Mesenchymal stem cell (in vitro differentiated cells and primary cell): Measurements from ENCODE around the gene ATP9A.
A peak's percentile ranks its signal among the peaks of the same experiment; 100 is the strongest.

Experiments
- DNase-seq: peaks from one replicate; pipeline ENCODE4 v3.0.0-alpha.2; 2013
- H2AFZ ChIP-seq: one replicate; pipeline ENCODE4 v1.6.1; 2013; ENCODE audit warnings: low read depth, mild to moderate bottlenecking, control low read depth, inconsistent platforms, low read length, moderate library complexity
- H2AK5ac ChIP-seq: 2 replicates; pipeline ENCODE4 v1.6.1; 2013; ENCODE audit warnings: low read length, moderate library complexity, mild to moderate bottlenecking, inconsistent platforms; ENCODE audit not compliant: severe bottlenecking
- H2BK120ac ChIP-seq: one replicate; pipeline ENCODE4 v1.6.1; 2013; ENCODE audit warnings: low read depth, mild to moderate bottlenecking, inconsistent platforms, low read length, moderate library complexity
- H2BK12ac ChIP-seq, 2 experiments: one replicate each; pipeline ENCODE4 v1.6.1; 2013; ENCODE audit warnings: inconsistent platforms in 2 of 2, low read length in 2 of 2, mild to moderate bottlenecking in 2 of 2, moderate library complexity in 2 of 2, control low read depth in 1 of 2
- H2BK15ac ChIP-seq: one replicate; pipeline ENCODE4 v1.6.1; 2013; ENCODE audit warnings: mild to moderate bottlenecking, low read depth, inconsistent platforms; ENCODE audit not compliant: poor library complexity, severe bottlenecking
- H2BK5ac ChIP-seq: 2 replicates; pipeline ENCODE4 v1.6.1; 2013; ENCODE audit warnings: low read depth, mild to moderate bottlenecking, low read length, control low read depth, inconsistent platforms; ENCODE audit not compliant: poor library complexity, severe bottlenecking
- H3K14ac ChIP-seq, 2 experiments: one replicate each; pipeline ENCODE4 v1.6.1; 2013; ENCODE audit warnings: inconsistent platforms in 2 of 2, low read length in 2 of 2, control low read depth in 1 of 2, mild to moderate bottlenecking in 1 of 2, moderate library complexity in 1 of 2
- H3K18ac ChIP-seq, 2 experiments: one replicate each; pipeline ENCODE4 v1.6.1; 2013; ENCODE audit warnings: inconsistent platforms in 2 of 2, low read length in 2 of 2, control low read depth in 1 of 2, low read depth in 1 of 2, mild to moderate bottlenecking in 1 of 2
- H3K23ac ChIP-seq, 2 experiments: one replicate each; pipeline ENCODE4 v1.6.1; 2013; ENCODE audit warnings: inconsistent platforms in 2 of 2, low read length in 2 of 2, mild to moderate bottlenecking in 2 of 2, moderate library complexity in 2 of 2, control low read depth in 1 of 2
- H3K27ac ChIP-seq: 2 replicates; pipeline ENCODE4 v1.5.1; 2013; ENCODE audit warnings: mild to moderate bottlenecking, moderate library complexity, low read length, control low read depth, inconsistent platforms; ENCODE audit not compliant: poor library complexity, severe bottlenecking
- H3K27me3 ChIP-seq, 2 experiments: 2 replicates each; pipeline versions ENCODE4 v1.6.1 to v1.7.0; 2013; ENCODE audit warnings: low read length in 2 of 2, mild to moderate bottlenecking in 2 of 2, moderate library complexity in 2 of 2, control low read depth in 1 of 2, inconsistent platforms in 1 of 2; ENCODE audit not compliant: control insufficient read depth in 1 of 2, insufficient read depth in 1 of 2
- H3K36me3 ChIP-seq, 2 experiments: 2 replicates each; pipeline versions ENCODE4 v1.6.1 to v1.7.0; 2013; ENCODE audit warnings: low read length in 2 of 2, control low read depth in 1 of 2, inconsistent platforms in 1 of 2, low read depth in 1 of 2, mild to moderate bottlenecking in 1 of 2; ENCODE audit not compliant: insufficient read depth in 2 of 2, control insufficient read depth in 1 of 2
- H3K4ac ChIP-seq, 2 experiments: one replicate each; pipeline ENCODE4 v1.6.1; 2013; ENCODE audit warnings: inconsistent platforms in 2 of 2, low read length in 2 of 2, mild to moderate bottlenecking in 2 of 2, moderate library complexity in 2 of 2, control low read depth in 1 of 2, low read depth in 1 of 2
- H3K4me1 ChIP-seq: 2 replicates; pipeline ENCODE4 v1.6.1; 2013; ENCODE audit warnings: low read depth, low read length, control low read depth; ENCODE audit not compliant: control insufficient read depth, insufficient read depth
- H3K4me2 ChIP-seq: 2 replicates; pipeline ENCODE4 v1.6.1; 2013; ENCODE audit warnings: low read length, mild to moderate bottlenecking, inconsistent platforms; ENCODE audit not compliant: poor library complexity, severe bottlenecking
- H3K4me3 ChIP-seq, 2 experiments: 2 replicates each; pipeline versions ENCODE4 v1.5.1 to v1.7.0; 2013; ENCODE audit warnings: low read length in 2 of 2, mild to moderate bottlenecking in 2 of 2, control low read depth in 1 of 2, low read depth in 1 of 2; ENCODE audit not compliant: insufficient read depth in 1 of 2
- H3K79me1 ChIP-seq: replicated peaks from 2 replicates; pipeline ENCODE4 v1.6.1; 2013; ENCODE audit warnings: mild to moderate bottlenecking, control low read depth, low read length, inconsistent platforms; ENCODE audit not compliant: poor library complexity, severe bottlenecking
- H3K9ac ChIP-seq: 2 replicates; pipeline ENCODE4 v1.7.0; 2013; ENCODE audit warnings: mild to moderate bottlenecking, low read length, moderate library complexity
- H3K9me3 ChIP-seq: 2 replicates; pipeline ENCODE4 v1.7.0; 2013; ENCODE audit warnings: mild to moderate bottlenecking, low read length; ENCODE audit not compliant: control insufficient read depth
- H4K8ac ChIP-seq: one replicate; pipeline ENCODE4 v1.6.1; 2013; ENCODE audit warnings: inconsistent platforms, mild to moderate bottlenecking, low read length, moderate library complexity
- H4K91ac ChIP-seq: one replicate; pipeline ENCODE4 v1.6.1; 2013; ENCODE audit warnings: mild to moderate bottlenecking, low read length, inconsistent platforms
- WGBS: methylation state at CpG from one replicate; pipeline ENCODE4 v1.1.7; 2013; ENCODE audit warnings: mixed read lengths; 5-methylcytosine and 5-hydroxymethylcytosine counted together

Gene ATP9A

GRCh38 chr20:51715856-51716185, 52.4 kb downstream of the ATP9A start:
- no peak for DNase-seq
- WGBS = 94% methylated on average over 1 of the region's 1 CpG
- H2BK12ac ChIP-seq = no peak overlapping the region
- H2AK5ac ChIP-seq = no peak overlapping the region
- H2BK120ac ChIP-seq = no peak overlapping the region
- no peak overlapping the region for H3K4me2 ChIP-seq
- H3K18ac ChIP-seq = no peak overlapping the region
- H3K9me3 ChIP-seq = no peaks in the 10 kb centered on the region
- no peak overlapping the region for H4K91ac ChIP-seq
- H2AFZ ChIP-seq = no peak overlapping the region
- H3K14ac ChIP-seq = no peak overlapping the region
- no peak overlapping the region for H4K8ac ChIP-seq
- H3K4me3 ChIP-seq = no peak overlapping the region
- no peak overlapping the region for H2BK15ac ChIP-seq
- H3K4ac ChIP-seq = no peak overlapping the region
- H3K27me3 ChIP-seq = no peaks in the 10 kb centered on the region
- H3K79me1 ChIP-seq = peaks cover 9% of the 10 kb centered on the region
- no peak overlapping the region for H3K27ac ChIP-seq
- no peak overlapping the region for H3K23ac ChIP-seq
- H3K36me3 ChIP-seq = peaks cover 6 to 38% of the 10 kb centered on the region in 2 experiments
- H3K9ac ChIP-seq = no peak overlapping the region
- H3K4me1 ChIP-seq = peaks cover 6% of the 10 kb centered on the region
- H2BK5ac ChIP-seq = no peak overlapping the region

DNA sequence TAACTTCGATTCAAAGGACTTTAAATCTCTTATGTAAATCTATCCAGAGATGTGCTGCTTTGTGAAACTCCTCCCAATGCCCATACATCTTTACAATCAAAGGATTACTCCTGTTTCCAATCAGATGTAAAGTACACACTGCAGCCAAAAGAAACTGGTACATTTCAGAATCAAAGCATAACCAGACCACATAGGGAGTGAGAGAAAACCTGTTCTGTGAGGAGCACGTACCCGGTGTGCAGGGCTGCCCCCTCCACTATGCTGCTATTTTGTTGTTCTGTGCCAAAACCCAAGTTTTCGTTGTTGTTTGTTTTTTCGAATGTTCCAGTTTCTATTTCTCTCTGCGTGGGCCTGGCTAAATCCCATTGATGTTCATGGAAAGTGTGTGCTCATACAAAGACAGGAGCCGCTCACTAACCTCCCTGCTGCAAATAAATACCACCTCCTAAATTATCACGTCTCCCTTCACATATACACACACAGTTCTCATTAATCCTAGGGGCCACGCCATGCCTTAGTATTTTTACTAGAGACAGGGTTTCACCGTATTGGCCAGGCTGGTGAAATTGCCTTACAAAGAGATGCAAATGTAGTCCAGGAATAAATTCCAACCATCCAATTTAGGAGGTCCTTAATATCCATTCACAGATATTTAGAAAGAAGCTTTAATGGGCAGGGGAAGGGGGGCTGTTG, 52.9 kb downstream of the ATP9A start:
- Histone ChIP-seq H3K4me1 (peaks cover 6% of the 10 kb centered on the region), H4K91ac (no peak overlapping the region), H3K23ac (no peak overlapping the region), H4K8ac (no peak overlapping the region), H2BK120ac (no peak overlapping the region), H3K9ac (no peak overlapping the region), H3K4ac (no peak overlapping the region), H3K27me3 (no peaks in the 10 kb centered on the region), H2AFZ (no peak overlapping the region), H3K79me1 (peaks cover 12% of the 10 kb centered on the region), H3K36me3 (peaks cover 6 to 41% of the 10 kb centered on the region in 2 experiments), H3K4me3 (no peak overlapping the region), H3K18ac (no peak overlapping the region), H3K9me3 (no peaks in the 10 kb centered on the region), H2AK5ac (no peak overlapping the region), H2BK12ac (no peak overlapping the region), H3K27ac (no peak overlapping the region), H2BK15ac (no peak overlapping the region), H3K4me2 (no peak overlapping the region), H2BK5ac (no peak overlapping the region), H3K14ac (no peak overlapping the region)
- no peak for DNase-seq
- 89% methylated on average over 9 of the region's 10 CpGs for WGBS

DNA sequence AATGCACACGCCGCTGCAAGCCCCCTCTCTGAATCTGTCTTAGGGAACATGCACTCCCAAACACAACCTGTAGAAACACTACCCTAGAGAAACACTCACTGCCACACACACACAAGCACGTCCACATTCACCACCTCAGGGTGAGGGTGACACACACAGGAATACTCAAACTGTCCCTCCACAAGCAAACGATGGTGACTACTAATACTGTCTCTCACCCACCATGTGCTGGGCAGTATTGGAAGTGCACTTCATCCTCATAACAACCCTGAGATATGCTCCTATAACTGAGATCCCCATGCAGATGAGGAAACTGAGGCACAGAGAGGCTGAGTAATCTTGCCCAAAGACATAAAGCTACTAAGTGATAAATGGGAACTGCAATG, 55.0 kb downstream of the ATP9A start:
- H3K9ac ChIP-seq = no peak overlapping the region
- H2BK15ac ChIP-seq = no peak overlapping the region
- no peak overlapping the region for H3K14ac ChIP-seq
- peaks cover 12% of the 10 kb centered on the region for H3K79me1 ChIP-seq
- H3K18ac ChIP-seq = no peak overlapping the region
- no peak overlapping the region for H2BK5ac ChIP-seq
- peaks cover 6% of the 10 kb centered on the region for H3K4me1 ChIP-seq
- H4K8ac ChIP-seq = peak overlapping the region; percentile 51
- H3K4ac ChIP-seq = no peak overlapping the region
- peak overlapping the region; percentile 53 for H2AK5ac ChIP-seq
- no peak overlapping the region for H2BK120ac ChIP-seq
- peak overlapping the region in 1 of 2 experiments; percentile 21 for H2BK12ac ChIP-seq
- peaks cover 6 to 53% of the 10 kb centered on the region in 2 experiments for H3K36me3 ChIP-seq
- no peaks in the 10 kb centered on the region for H3K9me3 ChIP-seq
- H3K27me3 ChIP-seq = no peaks in the 10 kb centered on the region
- H2AFZ ChIP-seq = no peak overlapping the region
- H3K23ac ChIP-seq = no peak overlapping the region
- no peak overlapping the region for H4K91ac ChIP-seq
- no peak for DNase-seq
- WGBS = 93% methylated on average over 4 of the region's 4 CpGs
- H3K27ac ChIP-seq = no peak overlapping the region
- H3K4me3 ChIP-seq = no peak overlapping the region
- H3K4me2 ChIP-seq = no peak overlapping the region

- no peak overlapping the region for H3K4ac ChIP-seq
- H3K14ac ChIP-seq = peak overlapping the region in 1 of 2 experiments; percentile 83
- H2BK5ac ChIP-seq = no peak overlapping the region
- no peak overlapping the region for H3K9ac ChIP-seq
- H3K4me1 ChIP-seq = peaks cover 6% of the 10 kb centered on the region
- no peak overlapping the region for H3K27ac ChIP-seq
- H2AK5ac ChIP-seq = peak overlapping the region; percentile 53
- no peak overlapping the region for H3K4me3 ChIP-seq
- peak overlapping the region; percentile 51 for H4K8ac ChIP-seq
- peak overlapping the region; percentile 69 for H4K91ac ChIP-seq
- H2AFZ ChIP-seq = no peak overlapping the region
- H3K18ac ChIP-seq = peak overlapping the region in 1 of 2 experiments; percentile 88
- no peak overlapping the region for H3K4me2 ChIP-seq
- H3K27me3 ChIP-seq = no peaks in the 10 kb centered on the region
- H2BK120ac ChIP-seq = no peak overlapping the region
- H3K36me3 ChIP-seq = peaks cover 6 to 52% of the 10 kb centered on the region in 2 experiments
- no peaks in the 10 kb centered on the region for H3K9me3 ChIP-seq
- H3K23ac ChIP-seq = peak overlapping the region in 1 of 2 experiments; percentile 79
- no peak overlapping the region for H2BK15ac ChIP-seq
- 80% methylated on average over 24 of the region's 24 CpGs for WGBS
- DNase-seq = peak; percentile 30
- peaks cover 12% of the 10 kb centered on the region for H3K79me1 ChIP-seq
- H2BK12ac ChIP-seq = peak overlapping the region in 1 of 2 experiments; percentile 21
These were observed 55.5 kb downstream of the ATP9A start for GRCh38 chr20:51712501-51713212.
